ENCODE data around the gene LYPD5.

LYPD5 gene, protein sequence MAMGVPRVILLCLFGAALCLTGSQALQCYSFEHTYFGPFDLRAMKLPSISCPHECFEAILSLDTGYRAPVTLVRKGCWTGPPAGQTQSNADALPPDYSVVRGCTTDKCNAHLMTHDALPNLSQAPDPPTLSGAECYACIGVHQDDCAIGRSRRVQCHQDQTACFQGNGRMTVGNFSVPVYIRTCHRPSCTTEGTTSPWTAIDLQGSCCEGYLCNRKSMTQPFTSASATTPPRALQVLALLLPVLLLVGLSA

GRCh38 chr19:43802216-43802951 is at the start of gene LYPD5:
Gene LYPD5, minus strand, starts transcription at chr19:43802447. Its CDS starts 67 bp downstream, at chr19:43802380.
- Histone ChIP-seq H3K4me3 (ENCODE audit: low read depth, low read length, poor library complexity, severe bottlenecking) (no peak within 1 kb of the TSS), H3F3A (ENCODE audit: insufficient read depth, low read length) (no peaks in the 10 kb centered on the region), H3K4me2 (ENCODE audit: low read length) (no peak within 1 kb of the TSS), H3K4me1 (ENCODE audit: insufficient read depth, low read length, severe bottlenecking) (no peaks in the 10 kb centered on the region), H4K20me1 (ENCODE audit: insufficient read depth, low read length) (no peaks in the 10 kb centered on the region), H3K27me3 (ENCODE audit: insufficient read depth, low read length) (no peaks in the 10 kb centered on the region), H3K27ac (ENCODE audit: low read depth, low read length, poor library complexity, severe bottlenecking) (no peak within 1 kb of the TSS), H3K9ac (ENCODE audit: low read length) (no peak within 1 kb of the TSS), H3K36me3 (ENCODE audit: insufficient read depth, low read length) (no peaks in the 10 kb centered on the region), H2AFZ (ENCODE audit: low read length) (no peak within 1 kb of the TSS), H3K9me3 (ENCODE audit: low read length) (no peaks in the 10 kb centered on the region), H3K79me2 (ENCODE audit: insufficient read depth, low read length) (no peaks in the 10 kb centered on the region), H3K9me2 (ENCODE audit: low read depth, low read length) (no peaks in the 10 kb centered on the region)
- TF ChIP-seq EZH2 (IDR thresholded peaks at IDR 0.05; ENCODE audit: borderline replicate concordance, low read length) (no peak), CTCF (IDR thresholded peaks at IDR 0.05; ENCODE audit: low read length) (no peak)

DNA sequence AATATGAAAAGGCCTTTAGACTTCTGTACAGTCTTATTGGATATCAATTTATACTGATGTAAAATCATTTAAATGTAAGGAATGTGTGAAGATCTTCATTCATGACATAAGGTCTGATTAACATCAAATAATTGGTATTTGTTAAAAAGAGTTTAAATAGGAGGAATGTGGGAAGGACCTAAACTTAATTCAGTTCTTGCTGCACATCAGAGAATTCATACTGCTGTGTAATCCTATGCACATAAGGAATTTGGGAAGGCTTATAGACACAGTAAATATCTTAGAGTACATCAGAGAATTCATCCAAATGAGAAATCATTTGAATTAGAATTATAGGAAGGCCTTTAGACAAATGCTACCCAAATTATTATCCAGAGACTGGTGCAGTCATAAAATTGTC is 46.6 kb upstream of the LYPD5 start:
- H3K4me2 ChIP-seq (ENCODE audit: low read length) = no peak overlapping the region
- no peaks in the 10 kb centered on the region for H3K79me2 ChIP-seq (ENCODE audit: insufficient read depth, low read length)
- H3K27me3 ChIP-seq (ENCODE audit: insufficient read depth, low read length) = no peaks in the 10 kb centered on the region
- H3K4me1 ChIP-seq (ENCODE audit: insufficient read depth, low read length, severe bottlenecking) = no peaks in the 10 kb centered on the region
- no peak overlapping the region for H3K27ac ChIP-seq (ENCODE audit: low read depth, low read length, poor library complexity, severe bottlenecking)
- no peak overlapping the region for H3K4me3 ChIP-seq (ENCODE audit: low read depth, low read length, poor library complexity, severe bottlenecking)
- H2AFZ ChIP-seq (ENCODE audit: low read length) = no peak overlapping the region
- H3F3A ChIP-seq (ENCODE audit: insufficient read depth, low read length) = no peaks in the 10 kb centered on the region; the same call in 1 of the 2 replicates
- no peaks in the 10 kb centered on the region for H3K9me2 ChIP-seq (ENCODE audit: low read depth, low read length)
- no peak for TF ChIP-seq CTCF (IDR thresholded peaks at IDR 0.05; ENCODE audit: low read length)
- no peak for TF ChIP-seq EZH2 (IDR thresholded peaks at IDR 0.05; ENCODE audit: borderline replicate concordance, low read length)
- H4K20me1 ChIP-seq (ENCODE audit: insufficient read depth, low read length) = no peaks in the 10 kb centered on the region
- no peak overlapping the region for H3K9ac ChIP-seq (ENCODE audit: low read length)
- peaks cover 24% of the 10 kb centered on the region for H3K36me3 ChIP-seq (ENCODE audit: insufficient read depth, low read length)
- peaks cover 55% of the 10 kb centered on the region for H3K9me3 ChIP-seq (ENCODE audit: low read length)

GRCh38 chr19:43847884-43848283 is 45.6 kb upstream of the LYPD5 start:
- peaks cover 61% of the 10 kb centered on the region for H3K9me3 ChIP-seq (ENCODE audit: low read length)
- no peaks in the 10 kb centered on the region for H3K27me3 ChIP-seq (ENCODE audit: insufficient read depth, low read length)
- H2AFZ ChIP-seq (ENCODE audit: low read length) = no peak overlapping the region
- TF ChIP-seq CTCF (IDR thresholded peaks at IDR 0.05; ENCODE audit: low read length) (no peak), EZH2 (IDR thresholded peaks at IDR 0.05; ENCODE audit: borderline replicate concordance, low read length) (no peak)
- H4K20me1 ChIP-seq (ENCODE audit: insufficient read depth, low read length) = no peaks in the 10 kb centered on the region
- no peaks in the 10 kb centered on the region; the same call in 1 of the 2 replicates for H3F3A ChIP-seq (ENCODE audit: insufficient read depth, low read length)
- no peak overlapping the region for H3K27ac ChIP-seq (ENCODE audit: low read depth, low read length, poor library complexity, severe bottlenecking)
- no peak overlapping the region for H3K9ac ChIP-seq (ENCODE audit: low read length)
- H3K4me2 ChIP-seq (ENCODE audit: low read length) = no peak overlapping the region
- no peaks in the 10 kb centered on the region for H3K9me2 ChIP-seq (ENCODE audit: low read depth, low read length)
- H3K79me2 ChIP-seq (ENCODE audit: insufficient read depth, low read length) = no peaks in the 10 kb centered on the region
- peaks cover 31% of the 10 kb centered on the region for H3K36me3 ChIP-seq (ENCODE audit: insufficient read depth, low read length)
- no peak overlapping the region for H3K4me3 ChIP-seq (ENCODE audit: low read depth, low read length, poor library complexity, severe bottlenecking)
- no peaks in the 10 kb centered on the region for H3K4me1 ChIP-seq (ENCODE audit: insufficient read depth, low read length, severe bottlenecking)
